GM21723 (cell line): ENCODE measurements around the gene TIPARP.
"Not testable (repeated sequence)": the region's sequence is repeated elsewhere in the genome, so short reads cannot be mapped to it uniquely, and the experiment has no call there.

Experiments used
- ATAC-seq: cut with Tn5 transposase; IDR thresholded peaks from one replicate; pipeline ENCODE4 v1.9.1; 2021; ENCODE audit warnings: mild to moderate bottlenecking, moderate library complexity; ENCODE audit not compliant: unreplicated experiment

TIPARP gene

DNA sequence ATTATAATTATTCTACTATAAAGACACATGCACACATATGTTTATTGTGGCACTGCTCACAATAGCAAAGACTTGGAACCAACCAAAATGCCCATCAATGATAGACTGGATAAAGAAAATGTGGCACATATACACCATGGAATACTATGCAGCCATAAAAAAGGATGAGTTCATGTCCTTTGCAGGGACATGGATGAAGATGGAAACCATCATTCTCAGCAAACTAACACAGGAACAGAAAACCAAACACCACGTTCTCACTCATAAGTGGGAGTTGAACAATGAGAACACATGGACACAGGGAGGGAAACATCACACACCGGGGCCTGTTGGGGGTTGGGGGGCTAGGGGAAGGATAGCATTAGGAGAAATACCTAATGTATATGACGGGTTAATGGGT, 62.7 kb downstream of the TIPARP start:
- ATAC-seq: not testable (repeated sequence)

DNA sequence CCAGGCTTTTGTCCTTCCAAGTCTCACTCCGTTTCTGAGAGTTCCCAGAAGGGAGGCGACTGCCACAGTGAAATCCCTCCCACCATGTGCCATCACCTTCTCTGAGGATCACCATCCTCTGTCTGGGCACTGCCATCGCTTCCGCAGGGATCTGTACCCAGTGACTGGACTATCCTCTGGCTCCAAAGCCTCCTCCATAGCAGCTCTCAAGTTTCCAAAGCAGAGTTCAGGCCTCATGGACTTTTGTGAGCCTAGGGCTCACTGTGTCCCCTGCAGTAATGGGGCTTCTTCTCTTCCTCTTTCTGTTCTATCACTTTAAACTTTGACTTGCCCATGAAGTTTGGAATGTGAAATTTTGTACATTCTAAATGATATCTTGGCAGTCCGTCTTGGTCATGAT, 63.9 kb downstream of the TIPARP start:
- ATAC-seq: no peak

DNA sequence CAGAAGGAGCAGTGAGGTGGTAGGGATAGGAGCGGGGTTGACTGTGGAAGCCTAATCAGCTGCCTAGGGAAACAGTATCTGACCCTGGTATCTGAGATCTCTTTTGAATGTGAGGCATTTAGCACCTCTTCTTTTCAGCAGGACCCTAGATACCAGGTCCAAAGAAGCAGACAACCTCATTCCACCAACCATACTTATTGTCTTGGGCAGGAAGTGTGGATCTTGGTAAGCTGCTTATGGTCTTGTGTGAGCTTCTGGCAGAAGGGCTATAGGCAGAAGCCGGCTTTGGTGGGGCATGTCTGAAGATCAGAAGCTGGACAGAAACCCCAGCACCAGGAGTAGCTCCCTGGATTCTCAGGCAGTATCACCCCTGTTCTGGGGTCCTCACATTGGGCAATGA, 65.6 kb downstream of the TIPARP start:
- no peak for ATAC-seq

DNA sequence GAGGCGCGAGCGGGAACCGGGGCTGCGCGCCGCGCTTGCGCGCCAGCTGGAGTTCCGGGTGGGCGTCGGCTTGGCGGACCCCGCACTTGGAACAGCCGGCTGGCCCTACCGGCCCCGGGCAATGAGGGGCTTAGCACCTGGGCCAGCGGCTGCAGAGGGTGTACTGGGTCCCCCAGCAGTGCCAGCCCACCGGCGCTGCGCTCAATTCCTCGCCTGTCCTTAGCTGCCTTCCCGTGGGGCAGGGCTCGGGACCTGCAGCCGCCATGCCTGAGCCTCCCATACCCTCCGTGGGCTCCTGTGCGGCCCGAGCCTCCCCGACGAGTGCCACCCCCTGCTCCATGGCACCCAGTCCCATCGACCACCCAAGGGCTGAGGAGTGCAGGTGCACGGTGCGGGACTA, 66.2 kb downstream of the TIPARP start:
- not testable (repeated sequence) for ATAC-seq

DNA sequence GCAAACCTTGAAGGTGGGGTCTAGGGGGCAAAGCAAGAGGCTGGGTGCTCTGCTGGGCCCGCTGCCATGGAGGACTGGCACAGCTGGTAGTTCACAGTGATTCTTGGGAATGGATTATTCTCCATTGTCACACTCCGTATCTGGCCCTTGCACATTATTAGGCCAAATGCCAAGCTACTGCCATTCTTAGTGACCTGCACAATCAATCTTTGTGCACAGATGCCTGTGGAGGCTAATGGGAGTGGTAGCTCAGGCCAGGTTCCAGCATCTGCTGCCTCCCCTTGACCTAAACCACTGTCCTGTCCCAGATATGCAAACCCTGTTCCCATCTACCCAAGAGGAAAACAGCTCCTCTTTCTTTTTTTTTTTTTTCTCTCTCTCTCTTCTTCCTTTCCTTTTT, 67.5 kb downstream of the TIPARP start:
- ATAC-seq: no peak

DNA sequence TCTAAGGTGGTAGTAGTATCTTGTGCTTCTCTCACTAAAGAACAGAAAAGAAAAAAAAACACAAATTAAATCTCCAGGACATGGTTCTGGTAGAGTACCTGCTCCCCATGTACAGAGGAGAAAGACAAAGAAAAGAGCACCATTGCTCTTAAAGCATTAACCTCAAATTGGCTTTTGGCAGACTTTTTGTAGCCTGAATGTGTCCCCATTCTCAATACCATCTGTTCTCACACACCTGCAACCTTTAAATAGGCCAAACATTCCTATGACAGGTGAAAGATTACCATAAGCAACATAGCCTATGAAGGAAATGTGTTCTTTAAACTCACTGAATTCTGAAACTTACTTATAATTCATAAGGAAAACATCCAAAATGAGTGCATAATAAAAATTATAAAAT, 68.0 kb downstream of the TIPARP start:
- ATAC-seq: no peak

DNA sequence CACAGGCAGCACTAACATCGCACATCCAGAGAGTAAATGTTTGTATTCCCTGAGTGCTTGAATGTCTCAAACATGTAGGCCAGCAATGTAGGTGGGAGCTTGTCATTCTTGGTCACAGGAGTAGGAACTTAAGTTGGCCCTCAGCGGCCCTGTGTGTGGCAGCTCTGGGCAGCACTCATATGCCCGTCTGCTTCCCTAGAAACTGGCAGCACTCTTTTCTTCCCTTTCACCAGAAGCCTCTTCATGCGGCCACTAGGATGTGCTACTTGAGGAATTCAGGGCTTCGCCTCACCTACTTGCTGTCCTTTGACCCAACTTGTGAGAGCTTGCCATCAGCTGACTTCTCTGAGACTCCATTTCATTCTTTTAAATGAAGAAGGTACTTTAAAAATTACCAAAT, 69.5 kb downstream of the TIPARP start:
- no peak for ATAC-seq

DNA sequence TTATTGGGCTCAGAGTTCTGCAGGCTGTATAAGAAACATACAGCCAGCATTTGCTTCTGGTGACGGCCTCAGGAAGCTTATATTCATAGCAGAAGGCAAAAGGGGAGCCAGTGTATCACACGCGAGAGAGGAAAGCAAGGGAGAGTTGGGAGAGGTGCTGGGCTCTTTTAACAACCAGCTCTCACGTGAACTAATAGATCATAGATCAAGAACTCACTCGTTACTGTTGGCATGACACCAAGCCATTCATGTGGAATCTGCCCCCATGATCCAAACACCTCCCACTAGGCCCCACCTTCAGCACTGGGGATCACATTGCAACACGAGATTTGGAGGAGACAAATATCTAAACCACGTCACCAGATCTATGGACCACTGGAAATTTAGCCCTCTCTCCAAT, 70.2 kb downstream of the TIPARP start:
- no peak for ATAC-seq

DNA sequence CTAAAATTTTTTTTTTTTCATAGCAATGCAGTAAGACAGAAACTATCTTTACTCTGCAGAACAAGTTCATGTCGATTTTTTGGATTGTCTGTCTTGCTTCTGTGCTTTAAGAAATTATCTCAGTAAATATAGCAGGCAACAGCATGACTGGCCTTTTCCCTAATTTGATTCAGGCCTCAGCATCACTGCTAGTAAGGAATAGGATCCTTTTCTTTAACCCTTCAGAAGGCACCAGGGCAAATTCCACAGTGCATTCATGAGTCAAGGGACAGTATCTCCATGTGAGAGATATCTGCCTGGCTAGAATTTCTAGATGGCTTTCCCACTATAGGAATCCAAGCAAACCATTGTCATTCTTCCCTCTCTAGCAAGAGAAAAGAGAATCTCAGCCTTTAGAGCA, 71.4 kb downstream of the TIPARP start:
- no peak for ATAC-seq

DNA sequence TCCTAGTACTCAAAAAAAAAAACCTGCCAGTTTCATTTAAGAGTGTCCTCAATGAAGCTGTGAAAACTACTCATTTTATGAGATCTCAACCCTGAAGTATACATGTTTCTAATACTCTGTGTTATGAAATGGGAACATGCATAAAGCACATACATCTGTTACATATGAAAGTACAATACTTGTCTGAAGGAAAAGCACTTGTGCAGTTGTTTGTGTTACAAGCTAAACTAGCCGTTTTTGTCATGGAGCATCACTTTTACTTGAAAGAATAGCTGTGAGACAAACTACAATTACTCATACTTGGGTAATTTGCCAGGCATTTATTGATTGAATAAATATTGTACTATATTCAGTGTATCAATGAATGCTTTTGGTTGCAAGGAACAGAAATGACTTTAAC, 72.7 kb downstream of the TIPARP start:
- ATAC-seq: no peak

DNA sequence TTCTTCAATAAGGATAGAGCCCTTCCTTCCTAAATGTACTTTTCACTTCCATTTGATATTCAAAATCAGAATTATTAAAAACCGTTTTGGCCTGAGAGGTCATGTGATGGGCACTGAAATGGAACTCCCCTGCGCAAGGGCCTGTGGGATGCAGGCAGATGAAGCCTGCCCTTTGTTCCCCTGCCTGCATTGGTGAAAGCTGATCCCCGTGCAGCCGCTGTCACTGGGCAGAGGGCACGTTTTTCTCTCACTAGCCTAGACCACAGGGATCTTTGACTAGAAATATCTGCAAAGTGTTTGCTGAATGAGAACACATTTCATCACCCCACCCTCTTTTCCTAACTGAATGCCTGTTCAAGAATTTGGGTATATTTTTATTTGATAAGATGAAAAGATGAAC, 74.9 kb downstream of the TIPARP start:
- ATAC-seq: no peak

DNA sequence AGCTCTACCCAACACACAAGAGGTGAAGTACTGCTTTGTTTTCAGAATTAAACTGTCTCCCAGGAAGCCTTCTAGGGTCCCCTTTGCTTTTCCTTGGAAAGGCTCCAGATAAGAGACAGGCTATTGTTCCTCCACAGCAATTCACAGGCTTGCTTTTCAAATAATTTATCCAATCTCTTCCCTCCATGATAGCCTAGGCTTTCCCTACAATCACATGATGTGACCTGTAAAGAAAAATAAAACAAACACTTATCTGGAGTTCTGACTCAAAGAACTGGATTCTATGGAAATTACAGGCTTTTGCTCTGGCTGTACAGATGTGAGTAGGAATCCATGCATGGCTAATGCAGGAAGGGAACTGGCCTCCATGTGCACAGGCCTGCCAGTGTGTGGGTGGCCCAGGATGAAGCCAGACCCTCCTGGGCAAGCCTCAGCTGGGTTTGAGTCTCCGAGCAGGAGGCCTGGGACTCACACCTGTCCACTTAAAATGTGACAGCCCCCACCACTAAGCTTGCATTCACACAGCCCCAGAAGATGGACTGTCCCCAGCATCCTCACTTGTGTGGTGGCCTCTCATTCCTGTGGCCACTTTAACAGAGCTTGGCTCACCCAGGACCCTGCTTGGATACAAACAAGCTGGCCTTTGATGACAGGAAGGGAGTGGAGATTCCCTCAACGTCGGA, 75.9 kb downstream of the TIPARP start:
- ATAC-seq: no peak

DNA sequence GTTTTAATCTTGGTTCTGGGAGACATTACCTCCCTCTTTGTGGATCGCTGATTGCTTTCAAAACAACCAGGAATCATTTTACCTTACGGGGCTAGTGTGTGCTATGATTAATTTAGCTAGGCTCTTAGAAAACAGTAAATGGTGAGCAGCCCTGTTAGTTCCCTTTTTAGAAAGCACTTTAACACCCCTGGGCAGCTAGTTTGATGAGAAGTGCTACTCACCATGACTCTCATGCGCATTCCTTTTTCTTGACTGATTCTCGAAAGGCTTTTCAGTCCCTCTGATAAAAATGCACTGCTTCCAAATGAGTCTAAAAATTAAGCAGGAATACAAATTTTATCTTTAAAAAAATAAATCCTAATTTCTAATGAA, 76.5 kb downstream of the TIPARP start:
- no peak for ATAC-seq

DNA sequence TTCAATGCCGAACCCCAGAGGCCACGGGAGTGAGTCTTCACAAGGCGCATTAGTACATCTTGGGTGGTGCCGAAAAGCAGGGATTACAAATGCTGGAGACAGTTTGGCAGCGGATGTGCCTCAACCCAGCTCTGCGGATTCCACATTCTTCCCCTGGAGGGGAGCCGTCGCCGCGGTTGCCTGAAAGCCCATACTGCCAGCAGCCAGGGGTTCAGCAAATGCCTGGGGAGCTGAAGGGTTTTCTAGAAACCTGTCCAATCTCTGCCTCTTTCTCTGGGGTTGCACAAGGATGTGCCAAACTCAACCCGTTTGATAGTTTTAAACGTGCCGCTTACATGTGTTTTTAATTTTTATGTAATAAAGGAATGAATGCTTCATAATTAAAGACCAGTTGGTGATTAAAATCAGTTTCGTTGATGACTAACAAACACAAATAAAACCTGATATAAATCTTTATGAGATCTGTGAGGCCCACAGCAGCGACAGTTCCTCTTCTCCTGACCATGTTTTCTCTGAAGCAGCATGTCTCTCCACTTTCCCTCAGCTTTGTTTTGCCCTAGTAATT, 77.2 kb downstream of the TIPARP start:
- no peak for ATAC-seq
